Measurements from ENCODE around the gene ZYG11B.
"Not testable (repeated sequence)": the region's sequence is repeated elsewhere in the genome, so short reads cannot be mapped to it uniquely, and the experiment has no call there.

DNA sequence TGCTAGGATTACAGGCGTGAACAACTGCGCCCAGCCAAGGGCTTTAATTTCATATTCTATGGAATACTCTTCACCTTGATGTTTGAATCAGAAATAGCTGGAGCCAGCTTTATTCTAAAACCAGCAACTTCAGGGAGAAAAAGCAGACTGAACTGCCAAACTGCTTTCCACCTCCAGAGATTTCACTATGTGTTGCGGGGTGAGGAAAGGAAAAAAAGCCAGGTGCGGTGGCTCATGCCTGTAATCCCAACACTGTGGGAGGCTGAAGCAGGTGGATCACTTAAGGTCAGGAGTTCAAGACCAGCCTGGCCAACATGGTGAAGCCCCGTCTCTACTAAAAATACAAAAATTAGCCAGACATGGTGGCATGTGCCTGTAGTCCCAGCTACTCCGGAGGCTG is 11.0 kb upstream of the ZYG11B start:
- TF ChIP-seq, protein P1, sequence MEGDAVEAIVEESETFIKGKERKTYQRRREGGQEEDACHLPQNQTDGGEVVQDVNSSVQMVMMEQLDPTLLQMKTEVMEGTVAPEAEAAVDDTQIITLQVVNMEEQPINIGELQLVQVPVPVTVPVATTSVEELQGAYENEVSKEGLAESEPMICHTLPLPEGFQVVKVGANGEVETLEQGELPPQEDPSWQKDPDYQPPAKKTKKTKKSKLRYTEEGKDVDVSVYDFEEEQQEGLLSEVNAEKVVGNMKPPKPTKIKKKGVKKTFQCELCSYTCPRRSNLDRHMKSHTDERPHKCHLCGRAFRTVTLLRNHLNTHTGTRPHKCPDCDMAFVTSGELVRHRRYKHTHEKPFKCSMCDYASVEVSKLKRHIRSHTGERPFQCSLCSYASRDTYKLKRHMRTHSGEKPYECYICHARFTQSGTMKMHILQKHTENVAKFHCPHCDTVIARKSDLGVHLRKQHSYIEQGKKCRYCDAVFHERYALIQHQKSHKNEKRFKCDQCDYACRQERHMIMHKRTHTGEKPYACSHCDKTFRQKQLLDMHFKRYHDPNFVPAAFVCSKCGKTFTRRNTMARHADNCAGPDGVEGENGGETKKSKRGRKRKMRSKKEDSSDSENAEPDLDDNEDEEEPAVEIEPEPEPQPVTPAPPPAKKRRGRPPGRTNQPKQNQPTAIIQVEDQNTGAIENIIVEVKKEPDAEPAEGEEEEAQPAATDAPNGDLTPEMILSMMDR (IDR thresholded peaks at IDR 0.05) = not testable (repeated sequence)
- TF ChIP-seq POLR2A (IDR thresholded peaks at IDR 0.05) = not testable (repeated sequence)

All from esophagus squamous epithelium (tissue), 4 donors.